Astrocyte (in vitro differentiated cells and primary cell): Measurements from ENCODE around the gene RAPGEF3. TPM values are rescaled to one million over a fixed set of nuclear protein-coding genes. Genes with fewer than 3 reads are reported as not detected.

Experiments
- DNase-seq: peaks from one replicate; pipeline ENCODE4 v3.0.0-alpha.2; 2010; ENCODE audit warnings: low read depth
- FAIRE-seq: peaks from 2 replicates; lab custom pipeline; 2011; peaks lifted over from hg19 to GRCh38; lab: Jason Lieb, UNC
- H2AFZ ChIP-seq: 2 replicates; pipeline ENCODE4 v1.6.0; 2012; ENCODE audit warnings: low read depth, low read length, inconsistent platforms
- H3K27ac ChIP-seq: 2 replicates; pipeline ENCODE4 v1.5.1; 2011; ENCODE audit warnings: low read depth, low read length, inconsistent platforms
- H3K27me3 ChIP-seq: 2 replicates; pipeline ENCODE4 v1.6.0; 2011; ENCODE audit warnings: low read length, inconsistent platforms; ENCODE audit not compliant: insufficient read depth
- H3K36me3 ChIP-seq: 2 replicates; pipeline ENCODE4 v1.5.1; 2011; ENCODE audit warnings: low read length, inconsistent platforms; ENCODE audit not compliant: insufficient read depth
- H3K4me1 ChIP-seq: 2 replicates; pipeline ENCODE4 v1.5.1; 2011; ENCODE audit warnings: low read length, inconsistent platforms; ENCODE audit not compliant: insufficient read depth
- H3K4me2 ChIP-seq: 2 replicates; pipeline ENCODE4 v1.6.0; 2012; ENCODE audit warnings: low read length, inconsistent platforms
- H3K4me3 ChIP-seq: 2 replicates; pipeline ENCODE4 v1.5.1; 2011; ENCODE audit warnings: low read depth, mild to moderate bottlenecking, low read length, inconsistent platforms; ENCODE audit not compliant: insufficient read depth
- H3K79me2 ChIP-seq: 2 replicates; pipeline ENCODE4 v1.6.0; 2012; ENCODE audit warnings: mild to moderate bottlenecking, low read length, inconsistent platforms; ENCODE audit not compliant: insufficient read depth
- H3K9ac ChIP-seq: 2 replicates; pipeline ENCODE4 v1.6.0; 2012; ENCODE audit warnings: mild to moderate bottlenecking, low read length, inconsistent platforms
- H3K9me3 ChIP-seq: 2 replicates; pipeline ENCODE4 v1.5.1; 2012; ENCODE audit warnings: low read depth, mild to moderate bottlenecking, low read length, inconsistent platforms; ENCODE audit not compliant: insufficient read depth
- H4K20me1 ChIP-seq: 2 replicates; pipeline ENCODE4 v1.6.0; 2012; ENCODE audit warnings: low read length, inconsistent platforms; ENCODE audit not compliant: insufficient read depth
- H3K27ac Mint-ChIP-seq: one replicate; pipeline ENCODE4 v1.8.0; 2021; ENCODE audit warnings: mild to moderate bottlenecking, mixed read lengths; ENCODE audit not compliant: unreplicated experiment
- H3K27me3 Mint-ChIP-seq: one replicate; pipeline ENCODE4 v1.8.0; 2021; ENCODE audit warnings: low read depth, mixed read lengths; ENCODE audit not compliant: unreplicated experiment
- H3K36me3 Mint-ChIP-seq: one replicate; pipeline ENCODE4 v1.8.0; 2021; ENCODE audit warnings: low read depth, mixed read lengths; ENCODE audit not compliant: unreplicated experiment
- H3K4me1 Mint-ChIP-seq: one replicate; pipeline ENCODE4 v1.8.0; 2021; ENCODE audit warnings: low read depth, mixed read lengths; ENCODE audit not compliant: unreplicated experiment
- H3K4me3 Mint-ChIP-seq: one replicate; pipeline ENCODE4 v1.8.0; 2021; ENCODE audit warnings: mild to moderate bottlenecking, moderate library complexity, mixed read lengths; ENCODE audit not compliant: unreplicated experiment
- H3K9me3 Mint-ChIP-seq: one replicate; pipeline ENCODE4 v1.8.0; 2021; ENCODE audit warnings: mild to moderate bottlenecking, mixed read lengths; ENCODE audit not compliant: unreplicated experiment
- EZH2 ChIP-seq: IDR thresholded peaks from 2 replicates; pipeline ENCODE4 v1.6.1; 2012; ENCODE audit warnings: mild to moderate bottlenecking, low read length, inconsistent platforms; ENCODE audit not compliant: insufficient read depth
- total RNA-seq: library from RNA; stranded (reverse); gene quantifications from 2 replicates; pipeline ENCODE4 v1.2.1, GENCODE V29; 2021
- TF ChIP-seq, protein P1 (sequence below): IDR thresholded peaks from 2 replicates; pipeline ENCODE4 v1.5.1; 2011; ENCODE audit warnings: low read depth, mild to moderate bottlenecking, inconsistent platforms, low read length, moderate library complexity; ENCODE audit not compliant: insufficient read depth

Gene RAPGEF3
- total RNA-seq, 1 donor from 2014 or later: 5.9 TPM

DNA sequence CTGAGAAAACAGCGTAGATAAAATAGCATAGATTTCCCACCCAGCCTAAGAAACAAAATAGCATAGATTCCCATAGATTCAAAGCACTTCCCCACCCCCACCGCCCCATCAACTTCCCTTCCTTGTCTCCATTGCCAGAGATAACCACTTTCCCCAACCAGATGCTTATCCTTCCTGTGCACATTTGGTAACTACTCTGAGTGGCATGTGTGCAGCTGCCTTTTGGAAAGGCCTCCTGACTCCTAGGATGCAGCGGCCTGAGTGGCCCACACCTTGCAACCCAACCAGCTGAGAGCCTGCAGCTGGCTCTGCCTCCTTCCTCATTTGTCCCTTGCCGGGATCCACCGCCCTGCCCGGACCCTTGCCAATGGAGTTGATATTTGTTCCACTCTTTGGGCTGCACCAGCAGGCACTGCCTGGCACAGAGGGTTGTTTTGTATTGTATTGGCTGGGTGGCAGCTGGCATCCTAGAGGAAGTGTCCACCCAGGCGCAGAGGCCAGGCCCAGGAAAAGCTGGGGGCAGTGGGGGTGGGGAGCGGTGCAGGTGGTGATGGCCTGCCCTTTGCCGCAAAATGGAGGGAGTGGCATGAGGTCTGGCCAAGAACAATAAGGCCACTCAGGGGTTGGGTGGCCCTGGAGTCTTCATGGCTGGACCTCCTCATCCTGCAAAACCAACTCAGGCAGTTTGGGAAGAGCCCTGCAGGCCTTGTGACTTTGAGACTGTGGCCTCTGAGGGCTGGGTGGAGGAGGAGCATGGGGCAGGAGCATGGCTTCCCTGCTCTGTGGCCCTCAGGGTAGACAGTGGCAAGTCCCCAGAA is 19.3 kb upstream of the RAPGEF3 start:
- Histone ChIP-seq H3K79me2 (no peaks in the 10 kb centered on the region), H3K9me3 (no peaks in the 10 kb centered on the region), H3K27ac (no peak overlapping the region), H3K27me3 (no peaks in the 10 kb centered on the region), H3K4me3 (no peak overlapping the region), H3K9ac (no peak overlapping the region), H4K20me1 (peaks cover 31% of the 10 kb centered on the region), H3K36me3 (peaks cover 6% of the 10 kb centered on the region), H3K4me2 (no peak overlapping the region), H3K4me1 (no peaks in the 10 kb centered on the region), H2AFZ (no peak overlapping the region)
- H3K4me1 Mint-ChIP-seq: peaks cover 24% of the 10 kb centered on the region
- DNase-seq: no peak
- H3K4me3 Mint-ChIP-seq: no peak overlapping the region
- FAIRE-seq: no peak
- TF ChIP-seq, protein P1, sequence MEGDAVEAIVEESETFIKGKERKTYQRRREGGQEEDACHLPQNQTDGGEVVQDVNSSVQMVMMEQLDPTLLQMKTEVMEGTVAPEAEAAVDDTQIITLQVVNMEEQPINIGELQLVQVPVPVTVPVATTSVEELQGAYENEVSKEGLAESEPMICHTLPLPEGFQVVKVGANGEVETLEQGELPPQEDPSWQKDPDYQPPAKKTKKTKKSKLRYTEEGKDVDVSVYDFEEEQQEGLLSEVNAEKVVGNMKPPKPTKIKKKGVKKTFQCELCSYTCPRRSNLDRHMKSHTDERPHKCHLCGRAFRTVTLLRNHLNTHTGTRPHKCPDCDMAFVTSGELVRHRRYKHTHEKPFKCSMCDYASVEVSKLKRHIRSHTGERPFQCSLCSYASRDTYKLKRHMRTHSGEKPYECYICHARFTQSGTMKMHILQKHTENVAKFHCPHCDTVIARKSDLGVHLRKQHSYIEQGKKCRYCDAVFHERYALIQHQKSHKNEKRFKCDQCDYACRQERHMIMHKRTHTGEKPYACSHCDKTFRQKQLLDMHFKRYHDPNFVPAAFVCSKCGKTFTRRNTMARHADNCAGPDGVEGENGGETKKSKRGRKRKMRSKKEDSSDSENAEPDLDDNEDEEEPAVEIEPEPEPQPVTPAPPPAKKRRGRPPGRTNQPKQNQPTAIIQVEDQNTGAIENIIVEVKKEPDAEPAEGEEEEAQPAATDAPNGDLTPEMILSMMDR: no peak
- no peak for TF ChIP-seq EZH2
- peak overlapping the region; percentile 11 for H3K27ac Mint-ChIP-seq
- no peaks in the 10 kb centered on the region for H3K27me3 Mint-ChIP-seq
- H3K9me3 Mint-ChIP-seq: no peaks in the 10 kb centered on the region
- H3K36me3 Mint-ChIP-seq: no peaks in the 10 kb centered on the region

GRCh38 chr12:47777151-47777550 is 18.5 kb upstream of the RAPGEF3 start:
- no peaks in the 10 kb centered on the region for H3K9me3 Mint-ChIP-seq
- H3K79me2 ChIP-seq: no peaks in the 10 kb centered on the region
- no peak overlapping the region for H2AFZ ChIP-seq
- no peak overlapping the region for H3K9ac ChIP-seq
- H3K36me3 ChIP-seq: peaks cover 6% of the 10 kb centered on the region
- no peaks in the 10 kb centered on the region for H3K27me3 ChIP-seq
- DNase-seq: no peak
- no peak overlapping the region for H3K4me3 Mint-ChIP-seq
- no peak overlapping the region for H3K4me2 ChIP-seq
- H3K27me3 Mint-ChIP-seq: no peaks in the 10 kb centered on the region
- H3K4me1 ChIP-seq: no peaks in the 10 kb centered on the region
- no peaks in the 10 kb centered on the region for H3K36me3 Mint-ChIP-seq
- no peak overlapping the region for H3K4me3 ChIP-seq
- H4K20me1 ChIP-seq: peaks cover 25% of the 10 kb centered on the region
- FAIRE-seq: no peak
- no peak for TF ChIP-seq EZH2
- TF ChIP-seq, protein P1: no peak
- H3K4me1 Mint-ChIP-seq: peaks cover 21% of the 10 kb centered on the region
- H3K27ac ChIP-seq: no peak overlapping the region
- peak overlapping the region; percentile 63 for H3K27ac Mint-ChIP-seq
- H3K9me3 ChIP-seq: no peaks in the 10 kb centered on the region
